Adrenal gland (tissue), 5 donors: ENCODE data around the gene SOX13.

Experiments
- POLR2A ChIP-seq, 2 donors: fragments of 450-650 bp; IDR thresholded peaks; one replicate each; pipeline ENCODE4 v1.6.1; 2017; ENCODE audit warnings: antibody characterized with exemption in 2 of 2, mild to moderate bottlenecking in 2 of 2, moderate library complexity in 1 of 2
- TF ChIP-seq, protein P1 (sequence below), 6 experiments: fragments of 450-650 bp in 4 of 6; fragments of 200-600 bp in 2 of 6; sonication (generic) in 1 of 6; IDR thresholded peaks; 1 replicate in 5 of 6; 2 replicates in 1 of 6; pipeline versions ENCODE4 v1.5.1 to v1.8.0; 2016 to 2021; ENCODE audit warnings: antibody characterized with exemption in 6 of 6, mild to moderate bottlenecking in 2 of 6, moderate library complexity in 1 of 6
- donor health status: DM: no; HTN: no; CAD: no.

DNA sequence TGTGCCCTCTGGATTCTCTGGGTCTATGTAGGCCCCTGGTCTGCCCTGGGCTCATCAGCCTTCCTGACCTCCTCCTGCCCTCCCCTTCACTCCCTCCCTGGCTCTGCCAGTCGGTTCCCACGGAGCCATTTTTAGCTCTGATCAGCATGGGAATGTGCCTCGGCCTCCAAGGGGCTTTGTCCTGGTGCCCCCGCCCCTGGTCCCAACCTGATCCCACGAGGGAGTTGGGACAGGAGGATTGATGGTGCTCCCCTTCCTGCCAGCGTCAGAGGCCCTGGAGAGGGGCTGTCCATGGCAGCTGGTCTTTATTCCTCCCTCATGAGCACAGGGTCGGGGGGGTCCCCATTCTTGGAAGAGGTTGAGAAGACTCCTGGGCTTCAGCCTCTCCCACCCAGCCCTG is 54.0 kb downstream of the SOX13 start:
- TF ChIP-seq POLR2A (IDR thresholded peaks at IDR 0.05): no peak
- TF ChIP-seq, protein P1, sequence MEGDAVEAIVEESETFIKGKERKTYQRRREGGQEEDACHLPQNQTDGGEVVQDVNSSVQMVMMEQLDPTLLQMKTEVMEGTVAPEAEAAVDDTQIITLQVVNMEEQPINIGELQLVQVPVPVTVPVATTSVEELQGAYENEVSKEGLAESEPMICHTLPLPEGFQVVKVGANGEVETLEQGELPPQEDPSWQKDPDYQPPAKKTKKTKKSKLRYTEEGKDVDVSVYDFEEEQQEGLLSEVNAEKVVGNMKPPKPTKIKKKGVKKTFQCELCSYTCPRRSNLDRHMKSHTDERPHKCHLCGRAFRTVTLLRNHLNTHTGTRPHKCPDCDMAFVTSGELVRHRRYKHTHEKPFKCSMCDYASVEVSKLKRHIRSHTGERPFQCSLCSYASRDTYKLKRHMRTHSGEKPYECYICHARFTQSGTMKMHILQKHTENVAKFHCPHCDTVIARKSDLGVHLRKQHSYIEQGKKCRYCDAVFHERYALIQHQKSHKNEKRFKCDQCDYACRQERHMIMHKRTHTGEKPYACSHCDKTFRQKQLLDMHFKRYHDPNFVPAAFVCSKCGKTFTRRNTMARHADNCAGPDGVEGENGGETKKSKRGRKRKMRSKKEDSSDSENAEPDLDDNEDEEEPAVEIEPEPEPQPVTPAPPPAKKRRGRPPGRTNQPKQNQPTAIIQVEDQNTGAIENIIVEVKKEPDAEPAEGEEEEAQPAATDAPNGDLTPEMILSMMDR (IDR thresholded peaks at IDR 0.05): no peak
